ENCODE results near the gene CCSER2.
A peak's percentile ranks its signal among the peaks of the same experiment; 100 is the strongest.

Gene CCSER2

DNA sequence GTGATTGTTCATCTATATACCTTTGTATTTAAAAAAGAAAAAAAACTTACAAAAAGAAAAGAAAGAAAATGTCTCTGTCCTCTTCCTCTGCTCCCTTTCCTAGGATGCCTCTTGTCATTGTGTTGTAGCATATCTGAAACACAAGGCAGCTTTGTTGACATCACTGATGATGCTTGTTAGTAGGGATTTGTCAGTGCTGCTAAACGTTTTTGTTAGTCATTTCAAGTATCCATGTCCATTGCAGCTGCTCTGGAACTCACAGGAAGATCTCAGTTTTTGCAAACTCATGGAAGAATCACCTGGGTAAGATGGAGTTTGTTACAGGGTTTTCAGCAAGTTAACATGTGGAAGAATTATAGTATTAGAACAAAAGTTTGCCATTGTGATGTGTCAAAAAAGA, 123.6 kb downstream of the CCSER2 start:
- DNase-seq (ENCODE audit: low read depth in 2 of 2), result peak; percentile 14 to 54
- TF ChIP-seq, protein P1, sequence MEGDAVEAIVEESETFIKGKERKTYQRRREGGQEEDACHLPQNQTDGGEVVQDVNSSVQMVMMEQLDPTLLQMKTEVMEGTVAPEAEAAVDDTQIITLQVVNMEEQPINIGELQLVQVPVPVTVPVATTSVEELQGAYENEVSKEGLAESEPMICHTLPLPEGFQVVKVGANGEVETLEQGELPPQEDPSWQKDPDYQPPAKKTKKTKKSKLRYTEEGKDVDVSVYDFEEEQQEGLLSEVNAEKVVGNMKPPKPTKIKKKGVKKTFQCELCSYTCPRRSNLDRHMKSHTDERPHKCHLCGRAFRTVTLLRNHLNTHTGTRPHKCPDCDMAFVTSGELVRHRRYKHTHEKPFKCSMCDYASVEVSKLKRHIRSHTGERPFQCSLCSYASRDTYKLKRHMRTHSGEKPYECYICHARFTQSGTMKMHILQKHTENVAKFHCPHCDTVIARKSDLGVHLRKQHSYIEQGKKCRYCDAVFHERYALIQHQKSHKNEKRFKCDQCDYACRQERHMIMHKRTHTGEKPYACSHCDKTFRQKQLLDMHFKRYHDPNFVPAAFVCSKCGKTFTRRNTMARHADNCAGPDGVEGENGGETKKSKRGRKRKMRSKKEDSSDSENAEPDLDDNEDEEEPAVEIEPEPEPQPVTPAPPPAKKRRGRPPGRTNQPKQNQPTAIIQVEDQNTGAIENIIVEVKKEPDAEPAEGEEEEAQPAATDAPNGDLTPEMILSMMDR (IDR thresholded peaks at IDR 0.05; ENCODE audit: low read depth, low read length), result no peak
- H3K4me3 ChIP-seq (replicated peaks in 1 of 2; ENCODE audit: low read depth in 2 of 2, low read length in 2 of 2), result no peak overlapping the region

DNA sequence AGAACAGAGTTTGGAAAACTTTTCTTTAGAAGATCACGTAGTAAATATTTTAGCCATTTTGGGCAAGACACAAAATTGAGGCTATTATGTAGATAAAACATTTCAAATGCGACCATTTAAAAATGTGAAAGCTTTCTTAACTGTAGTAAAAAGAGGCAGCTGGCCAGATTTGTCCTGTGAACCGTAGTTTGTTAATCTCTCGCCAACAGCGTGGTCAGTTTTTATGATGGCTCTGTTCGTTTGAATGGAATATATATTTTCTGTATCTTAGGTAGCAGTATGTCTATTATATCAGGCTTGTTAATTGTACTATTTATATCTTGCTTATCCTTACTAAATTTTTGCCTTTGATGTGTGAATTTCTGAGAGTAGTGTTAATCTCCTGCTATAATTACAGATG, 124.9 kb downstream of the CCSER2 start:
- no peak for DNase-seq (ENCODE audit: low read depth in 2 of 2)
- H3K4me3 ChIP-seq (replicated peaks in 1 of 2; ENCODE audit: low read depth in 2 of 2, low read length in 2 of 2), result no peak overlapping the region
- TF ChIP-seq, protein P1 (IDR thresholded peaks at IDR 0.05; ENCODE audit: low read depth, low read length), result no peak

DNA sequence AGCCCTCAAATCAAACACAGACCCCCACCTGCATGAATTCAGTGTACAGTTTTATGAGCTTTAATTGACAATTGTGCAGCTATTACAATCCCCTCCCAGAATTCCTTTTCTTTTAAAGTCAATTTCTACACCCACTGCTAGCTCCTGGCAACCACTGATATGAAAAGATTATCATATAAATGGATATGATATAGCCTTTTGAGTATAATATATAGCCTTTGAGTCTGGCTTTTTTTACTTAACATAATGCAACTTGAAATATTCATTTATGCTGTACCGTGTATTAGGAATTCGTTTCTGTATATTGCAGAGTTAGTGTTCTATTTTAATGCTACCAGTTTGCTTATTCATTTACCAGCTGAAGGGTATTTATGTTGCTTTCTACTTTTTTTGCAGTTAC, 127.7 kb downstream of the CCSER2 start:
- TF ChIP-seq, protein P1 (IDR thresholded peaks at IDR 0.05; ENCODE audit: low read depth, low read length), result no peak
- H3K4me3 ChIP-seq (replicated peaks in 1 of 2; ENCODE audit: low read depth in 2 of 2, low read length in 2 of 2), result no peak overlapping the region
- no peak for DNase-seq (ENCODE audit: low read depth in 2 of 2)

- H3K4me3 ChIP-seq (replicated peaks in 1 of 2; ENCODE audit: low read depth in 2 of 2, low read length in 2 of 2), result no peak overlapping the region
Observed at GRCh38 chr10:84460520-84460919, 132.1 kb downstream of the CCSER2 start.

GRCh38 chr10:84469470-84469869, 141.1 kb downstream of the CCSER2 start:
- H3K4me3 ChIP-seq (replicated peaks in 1 of 2; ENCODE audit: low read depth in 2 of 2, low read length in 2 of 2), result no peak overlapping the region
- peak in 1 of 2 donors; percentile 10 for DNase-seq (ENCODE audit: low read depth in 2 of 2)
- TF ChIP-seq, protein P1 (IDR thresholded peaks at IDR 0.05; ENCODE audit: low read depth, low read length), result no peak

More at GRCh38 chr10:84460520-84460919, 132.1 kb downstream of the CCSER2 start:
- TF ChIP-seq, protein P1 (IDR thresholded peaks at IDR 0.05; ENCODE audit: low read depth, low read length), result no peak
- no peak for DNase-seq (ENCODE audit: low read depth in 2 of 2)

DNA sequence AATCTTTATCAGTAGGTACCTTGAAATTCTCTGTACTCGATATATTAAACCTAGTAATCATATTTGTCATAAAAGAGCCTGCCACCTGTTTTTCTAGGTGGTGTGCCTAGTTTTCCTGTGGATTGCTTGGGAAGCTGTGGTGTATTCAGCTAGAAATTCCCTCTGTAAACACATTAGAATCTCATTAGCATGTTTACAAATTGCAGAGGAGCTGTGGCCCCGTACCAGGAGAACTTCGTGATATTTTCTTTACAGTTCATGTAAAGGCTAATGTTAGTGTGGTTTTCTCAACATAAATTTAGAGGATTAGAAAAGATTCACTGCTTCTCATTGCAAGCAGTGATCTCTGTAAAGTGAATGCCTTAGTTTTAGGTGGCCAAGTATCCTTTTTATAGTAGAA, 144.7 kb downstream of the CCSER2 start:
- TF ChIP-seq, protein P1 (IDR thresholded peaks at IDR 0.05; ENCODE audit: low read depth, low read length), result no peak
- no peak overlapping the region for H3K4me3 ChIP-seq (replicated peaks in 1 of 2; ENCODE audit: low read depth in 2 of 2, low read length in 2 of 2)
- DNase-seq (ENCODE audit: low read depth in 2 of 2), result no peak

DNA sequence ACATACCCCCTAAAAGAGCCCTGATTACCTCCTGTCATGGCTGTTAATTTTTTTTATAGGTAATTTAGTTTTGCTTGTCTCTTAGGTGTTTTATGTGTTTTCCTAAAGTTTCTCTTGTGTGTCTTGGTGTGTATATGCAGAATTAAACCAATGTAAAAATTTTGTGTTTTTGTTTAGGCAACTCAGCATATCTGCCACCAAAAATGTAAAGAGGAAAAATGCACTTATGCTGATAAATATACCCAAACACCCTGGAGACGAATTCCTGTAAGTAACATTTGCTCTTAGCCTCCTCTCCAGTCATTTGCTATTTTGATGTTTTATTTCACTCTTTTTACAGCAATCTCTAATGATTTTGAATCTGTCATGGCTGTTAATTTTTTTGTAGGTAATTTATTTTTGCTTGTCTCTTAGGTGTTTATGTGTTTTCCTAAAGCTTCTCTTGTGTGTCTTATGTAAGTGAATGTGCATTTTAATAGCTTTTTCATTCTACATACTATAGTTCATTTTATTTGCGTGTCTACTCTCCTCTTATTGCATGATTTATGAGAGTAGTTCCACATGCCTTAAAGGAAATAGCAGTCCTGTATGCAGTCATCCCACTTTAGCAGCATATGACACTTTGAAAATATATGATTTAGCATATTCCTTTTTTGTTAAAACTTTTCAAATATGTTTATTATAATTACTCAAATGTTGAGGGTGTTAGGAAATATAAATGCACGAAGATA, 149.2 kb downstream of the CCSER2 start:
- TF ChIP-seq, protein P1 (IDR thresholded peaks at IDR 0.05; ENCODE audit: low read depth, low read length), result no peak
- no peak overlapping the region for H3K4me3 ChIP-seq (replicated peaks in 1 of 2; ENCODE audit: low read depth in 2 of 2, low read length in 2 of 2)
- no peak for DNase-seq (ENCODE audit: low read depth in 2 of 2)
